ENCODE measurements around the gene PDE4B.

PDE4B gene

DNA sequence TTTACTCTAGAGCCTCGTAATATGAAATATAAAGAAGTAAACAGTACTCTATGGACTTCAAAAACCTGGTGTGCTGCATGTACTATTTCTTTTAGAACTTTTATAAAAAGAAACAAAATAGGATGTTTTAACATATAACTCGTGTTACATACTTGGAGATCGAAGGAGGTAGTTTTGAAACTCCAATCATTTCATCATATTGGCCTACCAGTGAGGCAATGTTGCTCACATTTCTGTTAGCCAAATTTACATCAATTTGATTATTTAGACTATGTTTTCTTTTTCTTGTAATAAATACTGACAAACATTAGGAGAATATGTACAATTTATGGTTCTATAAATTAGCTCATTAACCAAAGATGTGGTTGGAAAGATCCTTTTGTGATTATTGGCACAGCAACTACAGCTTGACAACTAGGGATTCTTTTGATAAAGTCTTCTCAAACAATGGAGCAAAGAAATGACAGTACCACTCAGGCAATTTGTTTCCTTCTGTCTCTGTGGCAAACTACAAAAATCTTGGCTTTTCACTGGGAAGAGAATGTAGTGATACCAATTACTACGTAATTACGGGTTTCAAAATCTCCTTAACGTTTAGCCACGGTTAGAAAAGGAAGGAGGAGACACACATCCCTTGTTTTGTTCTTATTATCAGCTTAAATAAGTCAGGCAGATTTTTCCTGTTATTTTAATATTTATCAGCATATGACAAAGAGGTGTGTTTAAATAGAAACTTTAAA lies 474.7 kb downstream of the PDE4B start:
- TF ChIP-seq POLR2A (IDR thresholded peaks at IDR 0.05; ENCODE audit: low read length) (no peak), GATA1 (IDR thresholded peaks at IDR 0.05; ENCODE audit: low read depth, low read length) (no peak)
- DNase-seq: no peak

DNA sequence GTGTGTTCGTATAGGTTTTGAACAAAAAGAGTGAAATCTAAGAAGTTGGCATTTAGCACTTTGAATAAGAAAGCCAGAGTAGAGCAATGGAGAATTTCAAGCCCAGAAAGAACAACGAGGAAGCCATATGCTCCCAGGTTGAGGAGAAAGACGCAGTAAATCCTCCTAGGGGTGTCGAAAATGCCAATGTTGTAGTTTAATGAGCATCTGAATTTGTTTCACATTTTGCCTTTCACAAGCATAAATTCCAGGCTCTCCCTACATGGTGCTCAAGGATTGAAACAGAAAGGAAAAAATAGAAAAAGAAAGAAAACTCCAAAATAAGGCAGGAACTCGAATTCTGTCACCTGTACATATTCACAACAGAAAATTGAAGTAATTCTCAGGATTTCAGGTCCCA lies 476.5 kb downstream of the PDE4B start:
- no peak for DNase-seq
- TF ChIP-seq POLR2A (IDR thresholded peaks at IDR 0.05; ENCODE audit: low read length) (no peak), GATA1 (IDR thresholded peaks at IDR 0.05; ENCODE audit: low read depth, low read length) (no peak)

DNA sequence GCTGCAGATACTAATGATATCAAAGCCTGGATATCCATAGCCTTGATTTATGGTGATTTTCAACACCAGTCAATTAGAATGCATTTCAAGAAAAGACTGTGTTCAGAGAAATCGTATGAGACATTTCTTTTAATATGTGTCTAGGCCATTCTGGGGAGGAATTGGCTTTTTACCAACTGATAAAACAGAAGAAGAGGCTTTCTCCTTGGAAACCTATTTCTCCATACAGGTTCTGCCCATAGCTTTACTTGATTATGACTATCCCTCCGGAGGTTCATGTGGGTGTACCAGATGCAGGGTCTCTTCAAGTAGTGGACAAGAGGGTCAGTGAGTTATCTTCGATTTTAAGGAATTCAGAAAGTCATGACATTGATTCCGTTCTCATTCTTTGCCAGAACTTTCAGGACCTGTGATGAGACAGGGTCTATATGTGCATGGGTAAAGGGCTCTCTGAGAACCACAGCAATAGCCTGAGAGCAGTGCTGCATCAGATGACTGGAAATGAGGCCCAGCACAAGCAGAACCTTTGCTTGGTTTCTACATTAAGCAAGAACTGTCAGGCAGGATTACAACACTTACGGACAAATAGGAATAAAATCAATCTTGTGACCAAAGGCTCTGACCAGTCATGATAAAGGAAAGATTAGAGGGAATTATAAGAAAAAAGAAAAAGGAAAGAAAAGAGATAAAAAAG lies 477.6 kb downstream of the PDE4B start:
- TF ChIP-seq POLR2A (IDR thresholded peaks at IDR 0.05; ENCODE audit: low read length) (no peak), GATA1 (IDR thresholded peaks at IDR 0.05; ENCODE audit: low read depth, low read length) (no peak)
- no peak for DNase-seq

DNA sequence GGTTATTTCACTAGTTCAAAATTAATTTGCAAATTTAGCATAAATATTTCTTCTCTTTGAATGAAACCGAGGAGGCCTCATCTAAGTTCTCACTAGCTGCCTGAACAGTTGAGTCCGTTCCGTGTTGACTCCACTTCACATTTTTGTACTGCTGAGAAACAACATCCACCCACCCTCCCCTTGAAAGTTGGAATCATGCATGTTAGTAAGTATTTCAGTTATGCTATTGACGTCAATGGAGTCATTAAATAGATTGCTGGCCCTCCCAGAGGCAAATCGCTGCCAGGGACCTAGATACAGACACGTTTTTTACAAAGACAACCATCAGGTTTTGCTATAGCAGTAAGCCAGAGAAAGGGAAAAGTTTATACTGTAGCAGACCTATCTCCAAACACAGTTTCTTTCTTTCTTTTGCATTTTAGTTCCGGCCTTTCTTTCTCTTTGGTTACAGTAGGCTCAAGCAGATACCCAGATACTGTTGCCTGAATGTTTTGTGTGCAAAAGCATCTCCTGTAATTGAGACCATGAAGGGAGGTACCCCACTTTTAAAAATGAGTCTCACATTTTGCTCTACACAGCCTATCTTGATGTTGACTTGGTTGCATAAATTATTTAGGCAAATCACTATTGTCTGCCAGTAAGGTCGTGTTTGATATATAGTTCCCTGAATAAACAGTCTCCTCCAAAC lies 478.7 kb downstream of the PDE4B start:
- TF ChIP-seq GATA1 (IDR thresholded peaks at IDR 0.05; ENCODE audit: low read depth, low read length) (no peak), POLR2A (IDR thresholded peaks at IDR 0.05; ENCODE audit: low read length) (no peak)
- peak in 1 of 2 experiments; percentile 4 for DNase-seq

DNA sequence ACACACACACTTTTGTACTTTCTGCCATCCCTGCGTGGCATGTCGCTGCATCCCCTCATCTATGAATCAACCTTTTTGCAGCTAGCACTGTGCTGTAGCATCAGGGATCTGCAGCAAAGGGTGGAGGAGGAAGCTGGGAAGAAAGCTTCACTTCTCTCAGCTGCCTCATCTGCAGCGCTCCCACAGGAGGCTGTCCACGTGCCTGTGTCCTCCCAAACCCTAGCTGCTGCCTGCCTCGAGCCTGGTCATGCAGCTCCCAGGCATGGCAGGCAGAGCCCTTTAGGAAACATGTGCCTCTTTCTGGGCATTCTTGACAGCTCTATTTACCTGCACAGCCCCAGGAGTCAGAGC lies 479.2 kb downstream of the PDE4B start:
- no peak for DNase-seq
- TF ChIP-seq POLR2A (IDR thresholded peaks at IDR 0.05; ENCODE audit: low read length) (no peak), GATA1 (IDR thresholded peaks at IDR 0.05; ENCODE audit: low read depth, low read length) (no peak)

DNA sequence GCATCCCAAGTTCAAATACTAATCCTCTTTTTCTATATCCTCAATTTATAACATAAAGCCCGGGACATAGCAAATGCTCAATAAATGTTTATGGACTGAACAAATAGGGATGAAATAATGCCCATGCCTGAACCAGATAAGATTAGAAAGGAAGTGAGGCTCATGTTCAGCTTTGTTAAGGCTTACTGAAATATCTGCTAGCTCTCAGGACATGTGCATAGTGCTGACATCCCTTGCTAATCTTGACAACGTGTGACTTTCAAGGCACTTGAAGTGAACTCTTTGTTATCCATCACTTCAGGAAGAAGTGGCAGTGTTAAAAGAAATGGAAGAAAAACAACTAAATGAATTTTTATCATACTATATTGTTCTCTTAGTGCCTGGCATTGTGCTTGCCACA lies 481.0 kb downstream of the PDE4B start:
- DNase-seq: peak in 1 of 2 experiments; percentile 20

DNA sequence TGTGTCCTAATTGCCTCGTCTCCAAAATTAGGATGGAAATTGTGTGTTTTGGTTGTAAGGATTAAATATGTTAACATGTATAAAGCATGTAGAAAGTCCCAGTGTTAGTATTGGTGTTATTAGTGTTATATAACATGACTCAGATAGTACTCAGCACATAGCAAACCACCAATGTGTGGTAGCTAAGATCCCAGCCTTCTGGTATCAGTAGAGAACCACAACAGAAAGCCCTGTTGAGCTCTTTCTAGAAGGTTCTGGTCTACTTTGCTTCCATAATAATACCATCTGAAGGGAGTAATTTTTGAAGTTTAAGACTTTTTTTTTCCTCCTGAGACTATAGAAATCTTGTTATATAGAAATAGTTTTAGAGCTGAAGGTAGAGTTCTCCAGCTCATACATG lies 481.9 kb downstream of the PDE4B start:
- DNase-seq: no peak
- no peak for TF ChIP-seq POLR2A (IDR thresholded peaks at IDR 0.05; ENCODE audit: low read length)
- no peak for TF ChIP-seq GATA1 (IDR thresholded peaks at IDR 0.05; ENCODE audit: low read depth, low read length)

More for the DNA sequence above, 481.0 kb downstream of the PDE4B start:
- TF ChIP-seq GATA1 (IDR thresholded peaks at IDR 0.05; ENCODE audit: low read depth, low read length): no peak
- no peak for TF ChIP-seq POLR2A (IDR thresholded peaks at IDR 0.05; ENCODE audit: low read length)

DNA sequence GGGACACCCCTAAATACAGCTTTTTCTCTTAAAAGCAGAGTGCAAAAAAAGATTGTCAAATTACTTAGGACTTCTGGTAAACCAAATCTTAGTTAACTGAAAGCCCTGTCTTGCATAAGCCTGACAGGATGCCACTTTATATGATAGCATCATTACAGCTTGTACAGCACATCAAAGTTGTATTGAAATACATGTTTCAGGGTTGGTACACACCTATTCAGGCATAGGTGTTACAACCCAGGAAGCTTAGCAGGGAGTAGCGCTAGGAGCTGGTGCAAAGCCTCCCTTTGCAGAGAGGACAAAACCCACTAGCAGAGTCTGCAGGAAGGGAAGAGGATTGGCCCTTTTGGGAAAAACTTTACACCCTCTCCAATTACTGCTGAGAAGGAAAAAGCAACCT lies 482.4 kb downstream of the PDE4B start:
- no peak for DNase-seq
- TF ChIP-seq GATA1 (IDR thresholded peaks at IDR 0.05; ENCODE audit: low read depth, low read length) (no peak), POLR2A (IDR thresholded peaks at IDR 0.05; ENCODE audit: low read length) (no peak)

DNA sequence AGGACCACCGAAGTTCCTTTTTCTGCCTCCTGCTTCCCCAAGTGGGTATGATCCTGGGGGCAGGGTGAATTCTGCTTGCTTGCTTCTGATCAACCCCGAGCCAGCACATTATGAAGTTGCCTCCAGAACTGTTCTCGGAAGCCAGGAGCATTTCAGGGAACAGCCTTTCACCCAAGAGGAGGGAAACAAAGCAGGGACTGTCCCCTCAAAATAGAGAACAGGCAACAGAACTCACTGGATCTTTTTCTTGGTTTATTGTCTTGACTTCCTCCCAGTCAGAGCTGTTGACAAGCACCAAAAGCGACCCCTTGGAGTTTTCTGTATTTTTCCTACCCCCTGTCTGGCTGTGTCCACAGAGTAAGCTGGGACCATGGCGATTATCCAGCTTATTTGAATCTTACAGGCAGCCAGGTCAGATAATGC lies 482.9 kb downstream of the PDE4B start:
- TF ChIP-seq POLR2A (IDR thresholded peaks at IDR 0.05; ENCODE audit: low read length) (no peak), GATA1 (IDR thresholded peaks at IDR 0.05; ENCODE audit: low read depth, low read length) (no peak)
- DNase-seq: no peak

DNA sequence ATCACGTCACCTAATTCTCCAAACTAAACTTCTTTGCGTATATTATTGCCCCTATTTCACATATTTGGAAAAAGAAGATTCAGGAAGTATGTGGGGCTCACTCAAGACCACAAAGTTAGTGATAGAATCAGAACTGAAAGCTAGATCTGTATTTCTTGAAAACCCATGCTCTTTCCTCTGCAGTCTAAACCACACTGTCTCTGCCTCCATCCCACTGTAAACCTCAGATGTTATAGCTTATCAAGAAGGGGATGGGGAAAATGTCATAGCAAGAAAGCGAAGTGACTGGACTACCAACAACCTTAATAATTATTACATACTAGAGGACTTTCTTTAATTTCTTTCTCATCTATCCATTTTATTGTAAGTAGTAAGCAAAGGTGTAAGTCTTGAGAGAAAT lies 483.5 kb downstream of the PDE4B start:
- no peak for DNase-seq
- no peak for TF ChIP-seq GATA1 (IDR thresholded peaks at IDR 0.05; ENCODE audit: low read depth, low read length)
- TF ChIP-seq POLR2A (IDR thresholded peaks at IDR 0.05; ENCODE audit: low read length): no peak

DNA sequence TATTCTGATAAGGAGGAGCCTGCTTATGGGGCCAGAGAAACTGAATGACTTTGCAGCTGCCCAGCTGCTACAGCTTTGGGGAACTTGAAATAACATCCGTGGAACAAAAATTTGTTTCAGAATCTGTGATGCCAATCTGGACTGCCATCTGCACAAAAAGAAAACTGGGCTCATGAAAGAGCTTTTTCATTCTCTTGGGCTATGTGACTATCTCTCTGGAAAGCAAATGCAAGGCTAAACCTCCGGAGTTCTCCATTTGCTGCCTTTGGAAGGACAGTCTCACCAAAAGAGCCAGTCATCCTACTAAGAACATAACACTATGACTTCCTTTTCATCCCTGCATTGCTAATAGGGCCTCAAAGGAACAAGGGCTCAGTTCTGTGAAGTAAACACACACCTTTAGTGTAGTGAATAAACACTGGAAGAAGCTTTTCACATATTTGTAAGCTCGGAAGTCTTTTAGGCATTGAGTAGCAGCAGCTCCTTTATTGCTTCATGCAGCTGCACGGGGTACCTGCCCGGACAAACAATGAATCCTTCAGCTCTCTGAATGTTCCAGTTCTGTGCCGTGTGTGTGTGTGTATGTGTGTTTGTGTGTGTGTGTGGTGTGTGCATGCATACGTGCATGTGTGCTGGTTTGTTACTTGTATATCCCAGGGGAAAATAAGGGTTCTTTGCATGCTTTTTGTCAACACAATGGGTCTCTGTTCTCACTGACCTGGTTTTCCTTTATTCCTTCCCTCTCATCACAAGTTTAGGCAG lies 485.7 kb downstream of the PDE4B start:
- TF ChIP-seq GATA1 (IDR thresholded peaks at IDR 0.05; ENCODE audit: low read depth, low read length) (no peak), POLR2A (IDR thresholded peaks at IDR 0.05; ENCODE audit: low read length) (no peak)
- no peak for DNase-seq

DNA sequence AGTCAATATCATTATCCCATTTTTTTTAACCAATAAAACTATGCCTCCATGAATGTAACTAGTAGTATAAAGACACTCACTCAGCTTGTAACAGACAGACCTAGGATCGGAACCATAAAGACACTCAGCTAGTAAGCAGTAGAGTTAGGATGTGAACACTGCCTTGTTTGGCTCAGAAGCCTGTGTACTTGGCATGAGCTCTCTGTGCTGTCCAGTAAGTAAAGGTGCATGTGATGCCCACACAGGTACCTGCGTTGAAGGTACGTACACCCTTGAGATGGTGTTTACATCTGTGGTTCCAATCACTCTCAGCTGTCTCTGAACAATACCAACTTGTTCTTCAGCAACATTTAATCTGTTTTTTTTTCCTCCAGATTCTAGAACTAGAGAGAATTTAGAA lies 489.1 kb downstream of the PDE4B start:
- TF ChIP-seq POLR2A (IDR thresholded peaks at IDR 0.05; ENCODE audit: low read length): no peak
- TF ChIP-seq GATA1 (IDR thresholded peaks at IDR 0.05; ENCODE audit: low read depth, low read length): no peak
- no peak for DNase-seq

DNA sequence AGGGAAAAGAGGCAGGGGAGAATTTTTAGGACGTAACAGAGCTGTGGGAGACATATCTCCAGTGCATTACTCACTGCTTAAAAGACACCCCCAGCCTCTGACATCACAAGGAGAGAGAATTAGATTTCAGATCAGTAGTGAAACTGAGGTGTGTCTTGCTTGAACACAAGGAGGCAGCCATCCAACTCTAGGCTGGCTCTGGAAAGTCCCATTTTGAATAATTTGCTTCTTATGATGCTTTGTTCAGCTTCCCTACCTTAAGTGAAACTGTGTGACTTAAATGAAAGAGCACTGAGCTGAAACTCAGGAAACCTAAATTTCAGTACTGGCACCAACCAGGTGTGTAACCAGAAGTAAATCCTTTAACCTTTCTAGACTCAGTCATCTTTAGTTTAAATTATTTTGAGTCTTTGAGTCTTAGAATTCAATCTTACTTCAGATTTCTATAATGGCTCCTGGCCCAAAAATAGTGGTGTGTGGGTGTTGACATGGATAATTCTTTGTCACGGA lies 489.7 kb downstream of the PDE4B start:
- TF ChIP-seq GATA1 (IDR thresholded peaks at IDR 0.05; ENCODE audit: low read depth, low read length): no peak
- no peak for TF ChIP-seq POLR2A (IDR thresholded peaks at IDR 0.05; ENCODE audit: low read length)
- DNase-seq: no peak

All from erythroblast (primary cell).